Endothelial cell of umbilical vein (primary cell): ENCODE data around the gene ABI3. TPM values are rescaled to one million over a fixed set of nuclear protein-coding genes. Genes with fewer than 3 reads are reported as not detected.

ENCODE experiments used
- BruUV-seq: library from RNA; stranded (reverse); fragments of 400-500 nt; replicated peaks from 2 replicates; lab custom pipeline; 2021; lab: Mats Ljungman, UMichigan
- CTCF ChIA-PET: fragments of 300-600, 350-600 bp; sonication (Branson Sonifier 250); formaldehyde crosslinking; loops from one replicate; lab custom pipeline; 2021; ENCODE audit warnings: antibody characterized with exemption, inconsistent platforms; lab: Charles Lee
- POLR2A ChIA-PET: fragments of 300-600, 350-600 bp; sonication (Branson Sonifier 250); formaldehyde crosslinking; loops from one replicate; lab custom pipeline; 2021; ENCODE audit warnings: antibody characterized with exemption, inconsistent platforms; lab: Charles Lee
- DNase-seq: peaks from one replicate; pipeline ENCODE4 v3.0.0-alpha.2; 2011; ENCODE audit warnings: low read depth, low spot score
- FAIRE-seq: peaks from 2 replicates; lab custom pipeline; 2011; peaks lifted over from hg19 to GRCh38; lab: Jason Lieb, UNC
- H2AFZ ChIP-seq: 2 replicates; pipeline ENCODE4 v1.6.0; 2012; ENCODE audit warnings: low read depth, low read length, control low read depth, inconsistent platforms
- H3K27ac ChIP-seq: 2 replicates; pipeline ENCODE4 v1.5.1; 2011; ENCODE audit warnings: low read depth, mild to moderate bottlenecking, control low read depth, low read length, moderate library complexity; ENCODE audit not compliant: insufficient read depth
- H3K27me3 ChIP-seq, 2 experiments: 2 replicates each; pipeline versions ENCODE4 v1.6.0 to v1.6.1; 2011; ENCODE audit warnings: low read length in 2 of 2, mixed read lengths in 1 of 2; ENCODE audit not compliant: control insufficient read depth in 2 of 2, insufficient read depth in 2 of 2
- H3K36me3 ChIP-seq, 2 experiments: 2 replicates in 1 of 2; 3 replicates in 1 of 2; pipeline ENCODE4 v1.5.1; 2011; ENCODE audit warnings: low read length in 2 of 2, mild to moderate bottlenecking in 1 of 2, moderate library complexity in 1 of 2; ENCODE audit not compliant: control insufficient read depth in 2 of 2, insufficient read depth in 2 of 2; ENCODE audit errors: extremely low read depth in 1 of 2
- H3K4me1 ChIP-seq: 3 replicates; pipeline ENCODE4 v1.5.1; 2011; ENCODE audit warnings: mild to moderate bottlenecking, low read length; ENCODE audit not compliant: control insufficient read depth, insufficient read depth; ENCODE audit errors: extremely low read depth
- H3K4me2 ChIP-seq: 2 replicates; pipeline ENCODE4 v1.6.1; 2011; ENCODE audit warnings: low read length, control low read depth, mixed read lengths; ENCODE audit not compliant: insufficient read depth
- H3K4me3 ChIP-seq, 3 experiments: fragments of 200-600 bp in 1 of 3; sonication (generic), shearing (Covaris generic) in 1 of 3; replicated peaks in 1 of 3; 2 replicates each; pipeline ENCODE4 v1.5.1; 2011 to 2016; ENCODE audit warnings: control low read depth in 3 of 3, low read length in 3 of 3, mild to moderate bottlenecking in 2 of 3, inconsistent platforms in 1 of 3, low read depth in 1 of 3, moderate library complexity in 1 of 3; ENCODE audit not compliant: insufficient read depth in 1 of 3
- H3K79me2 ChIP-seq: 2 replicates; pipeline ENCODE4 v1.6.0; 2012; ENCODE audit warnings: low read length, inconsistent platforms; ENCODE audit not compliant: control insufficient read depth, insufficient read depth
- H3K9ac ChIP-seq: replicated peaks from 2 replicates; pipeline ENCODE3; 2011; ENCODE audit warnings: low read length, control low read depth; ENCODE audit not compliant: insufficient read depth; ENCODE audit errors: extremely low read depth
- H3K9me1 ChIP-seq: replicated peaks from 3 replicates; pipeline ENCODE4 v1.6.0; 2011; ENCODE audit warnings: mild to moderate bottlenecking, low read length; ENCODE audit not compliant: control insufficient read depth, insufficient read depth; ENCODE audit errors: extremely low read depth
- H3K9me3 ChIP-seq: replicated peaks from 2 replicates; pipeline ENCODE4 v1.5.1; 2012; ENCODE audit warnings: low read length, inconsistent platforms; ENCODE audit not compliant: control insufficient read depth, insufficient read depth
- H4K20me1 ChIP-seq: replicated peaks from 2 replicates; pipeline ENCODE3; 2011; ENCODE audit warnings: mild to moderate bottlenecking, low read length; ENCODE audit not compliant: control insufficient read depth, insufficient read depth; ENCODE audit errors: extremely low read depth
- CTCF ChIP-seq, 2 donors: IDR thresholded peaks; 1 replicate in 1 of 2; 2 replicates in 1 of 2; pipeline ENCODE4 v1.5.1; 2011; ENCODE audit warnings: low read length in 2 of 2, mild to moderate bottlenecking in 2 of 2, moderate library complexity in 2 of 2, control low read depth in 1 of 2, inconsistent platforms in 1 of 2, low read depth in 1 of 2; ENCODE audit not compliant: insufficient read depth in 1 of 2; ENCODE audit errors: extremely low read depth in 1 of 2
- EZH2 ChIP-seq: IDR thresholded peaks from 2 replicates; pipeline ENCODE4 v1.6.1; 2012; ENCODE audit warnings: borderline replicate concordance, low read depth, mild to moderate bottlenecking, moderate library complexity, low read length, inconsistent platforms; ENCODE audit not compliant: severe bottlenecking
- FOS ChIP-seq: IDR thresholded peaks from 2 replicates; pipeline ENCODE4 v1.6.1; 2011; ENCODE audit warnings: mild to moderate bottlenecking, low read length, moderate library complexity, borderline replicate concordance; ENCODE audit not compliant: insufficient read depth
- GATA2 ChIP-seq: IDR thresholded peaks from 2 replicates; pipeline ENCODE4 v1.7.0; 2011; ENCODE audit warnings: low read depth, mild to moderate bottlenecking, moderate library complexity, mixed read lengths, low read length; ENCODE audit not compliant: insufficient read length, insufficient read depth
- POLR2A ChIP-seq: IDR thresholded peaks from 2 replicates; pipeline ENCODE4 v1.6.1; 2012; ENCODE audit warnings: low read depth, mild to moderate bottlenecking, control low read depth, low read length
- POLR2AphosphoS5 ChIP-seq: IDR thresholded peaks from 2 replicates; pipeline ENCODE4 v1.6.1; 2012; ENCODE audit warnings: low read depth, mild to moderate bottlenecking, control low read depth, low read length, moderate library complexity; ENCODE audit not compliant: insufficient read depth
- dilution Hi-C: fragments of 300-500 bp; cut with MboI; formaldehyde crosslinking; loops from one replicate; pipeline ENCODE4 v1.15.0; 2019; ENCODE audit warnings: low sequenced_read_pairs; ENCODE audit not compliant: extremely low pct_ligation_motif_present
- intact Hi-C: fragments of 100-400 bp; cut with micrococcal nuclease; formaldehyde crosslinking; loops from one replicate; pipeline ENCODE4 v1.10.0; 2022
- polyA plus RNA-seq, 4 experiments: library from polyadenylated mRNA; depleted of rRNA in 3 of 4; stranded (reverse) in 3 of 4; unstranded in 1 of 4; fragments of >200 nt; gene quantifications; 2 replicates each; pipeline versions ENCODE4 v1.2.1 to v1.2.3, GENCODE V29; 2011 to 2012; ENCODE audit warnings: missing spikeins in 1 of 4
- total RNA-seq: library from RNA; stranded (reverse); gene quantifications from 2 replicates; pipeline ENCODE4 v1.2.3, GENCODE V29; 2021
- TF ChIP-seq, protein P1 (sequence below): IDR thresholded peaks from 2 replicates; pipeline ENCODE4 v1.6.1; 2011; ENCODE audit not compliant: insufficient read depth, insufficient read length

Gene ABI3
- total and polyA plus RNA-seq, 2 donors (not counting 3 experiments of a cell fraction or from before 2014, with no cell fraction given): 35.2 to 35.5 TPM

GRCh38 chr17:49255125-49255524 lies 44.6 kb downstream of the ABI3 start:
- ChIA-PET CTCF (no interaction called here), POLR2A (no interaction called here)
- no peak for TF ChIP-seq CTCF (IDR thresholded peaks at IDR 0.05; ENCODE audit: extremely low read depth in 1 of 2, insufficient read depth in 1 of 2, low read depth in 1 of 2, low read length in 2 of 2)
- no peak for TF ChIP-seq FOS
- no peak for TF ChIP-seq EZH2
- TF ChIP-seq, protein P1, sequence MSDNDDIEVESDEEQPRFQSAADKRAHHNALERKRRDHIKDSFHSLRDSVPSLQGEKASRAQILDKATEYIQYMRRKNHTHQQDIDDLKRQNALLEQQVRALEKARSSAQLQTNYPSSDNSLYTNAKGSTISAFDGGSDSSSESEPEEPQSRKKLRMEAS: no peak
- TF ChIP-seq POLR2A: no peak
- TF ChIP-seq POLR2AphosphoS5: no peak
- no peak for TF ChIP-seq GATA2
- no peaks in the 10 kb centered on the region for H3K79me2 ChIP-seq
- H3K36me3 ChIP-seq: no peaks in the 10 kb centered on the region
- H3K4me3 ChIP-seq: no peak overlapping the region
- H3K9ac ChIP-seq: no peak overlapping the region
- dilution Hi-C loops (no loop called here), intact Hi-C loops (no loop called here)
- no peak overlapping the region for H3K27ac ChIP-seq
- H3K9me3 ChIP-seq: no peaks in the 10 kb centered on the region
- no TSS peak for BruUV-seq
- H3K27me3 ChIP-seq: no peaks in the 10 kb centered on the region
- H3K4me2 ChIP-seq: no peak overlapping the region
- H2AFZ ChIP-seq: no peak overlapping the region
- FAIRE-seq (no peak), DNase-seq (no peak)
- H4K20me1 ChIP-seq: no peaks in the 10 kb centered on the region
- H3K9me1 ChIP-seq: no peaks in the 10 kb centered on the region
- H3K4me1 ChIP-seq: peaks cover 11% of the 10 kb centered on the region
